ENCODE measurements around the gene SLC39A9.
"Not testable (repeated sequence)": the region's sequence is repeated elsewhere in the genome, so short reads cannot be mapped to it uniquely, and the experiment has no call there.

The SLC39A9 gene

GRCh38 chr14:69495341-69495921 is 96.9 kb downstream of the SLC39A9 start:
- TF ChIP-seq POLR2A (IDR thresholded peaks at IDR 0.05; ENCODE audit: extremely low read depth, insufficient read length) (no peak), MYC (IDR thresholded peaks at IDR 0.05; ENCODE audit: low read depth, low read length) (no peak), MAX (IDR thresholded peaks at IDR 0.05; ENCODE audit: low read depth, low read length) (no peak)
- TF ChIP-seq, protein P1, sequence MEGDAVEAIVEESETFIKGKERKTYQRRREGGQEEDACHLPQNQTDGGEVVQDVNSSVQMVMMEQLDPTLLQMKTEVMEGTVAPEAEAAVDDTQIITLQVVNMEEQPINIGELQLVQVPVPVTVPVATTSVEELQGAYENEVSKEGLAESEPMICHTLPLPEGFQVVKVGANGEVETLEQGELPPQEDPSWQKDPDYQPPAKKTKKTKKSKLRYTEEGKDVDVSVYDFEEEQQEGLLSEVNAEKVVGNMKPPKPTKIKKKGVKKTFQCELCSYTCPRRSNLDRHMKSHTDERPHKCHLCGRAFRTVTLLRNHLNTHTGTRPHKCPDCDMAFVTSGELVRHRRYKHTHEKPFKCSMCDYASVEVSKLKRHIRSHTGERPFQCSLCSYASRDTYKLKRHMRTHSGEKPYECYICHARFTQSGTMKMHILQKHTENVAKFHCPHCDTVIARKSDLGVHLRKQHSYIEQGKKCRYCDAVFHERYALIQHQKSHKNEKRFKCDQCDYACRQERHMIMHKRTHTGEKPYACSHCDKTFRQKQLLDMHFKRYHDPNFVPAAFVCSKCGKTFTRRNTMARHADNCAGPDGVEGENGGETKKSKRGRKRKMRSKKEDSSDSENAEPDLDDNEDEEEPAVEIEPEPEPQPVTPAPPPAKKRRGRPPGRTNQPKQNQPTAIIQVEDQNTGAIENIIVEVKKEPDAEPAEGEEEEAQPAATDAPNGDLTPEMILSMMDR (IDR thresholded peaks at IDR 0.05; ENCODE audit: low read depth, low read length) = no peak
- no peak overlapping the region for H3K4me3 ChIP-seq (ENCODE audit: low read depth, low read length)
- no peak for DNase-seq (ENCODE audit: low read depth)

- not testable (repeated sequence) for H3K4me3 ChIP-seq (ENCODE audit: low read depth, low read length); DNase-seq (ENCODE audit: low read depth)
Observed at GRCh38 chr14:69497866-69498265, 99.4 kb downstream of the SLC39A9 start.

DNA sequence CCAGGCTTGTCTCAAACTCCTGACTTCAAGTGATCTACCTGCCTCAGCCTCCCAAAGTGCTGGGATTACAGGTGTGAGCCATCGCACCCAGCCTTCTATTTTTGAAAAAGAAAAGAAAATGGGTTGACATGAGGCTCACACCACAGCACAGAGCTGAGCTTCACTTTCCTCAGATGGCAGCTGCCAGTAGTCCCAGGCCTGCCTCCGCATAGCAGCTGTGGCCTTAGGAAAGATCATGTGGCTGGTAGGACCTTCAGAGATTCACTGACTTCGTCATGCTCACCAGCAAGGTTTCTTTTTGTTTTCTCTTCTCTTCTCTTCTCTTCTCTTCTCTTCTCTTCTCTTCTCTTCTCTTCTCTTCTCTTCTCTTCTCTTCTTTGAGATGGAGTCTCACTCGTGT is 99.8 kb downstream of the SLC39A9 start:
- not testable (repeated sequence) for DNase-seq (ENCODE audit: low read depth); H3K4me3 ChIP-seq (ENCODE audit: low read depth, low read length)

DNA sequence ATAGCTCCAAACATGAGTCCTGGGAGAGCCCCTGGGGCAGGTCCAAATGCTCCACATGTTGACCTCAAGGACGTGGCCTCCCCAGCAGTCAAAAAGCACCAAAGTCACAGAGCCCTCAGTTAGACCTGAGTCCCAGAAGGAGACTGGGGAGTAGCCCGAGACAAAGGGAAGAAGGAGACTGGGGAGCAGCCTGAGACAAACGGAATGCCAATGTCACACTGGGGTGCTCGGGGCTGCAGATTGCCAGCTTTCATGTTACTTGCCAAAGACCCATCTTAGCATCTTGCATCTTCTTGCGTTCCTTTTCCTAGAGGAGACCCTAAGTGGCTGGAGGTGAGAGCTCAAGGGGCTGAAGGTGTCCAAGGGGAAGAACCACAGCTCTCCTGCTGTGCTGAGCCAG is 100.9 kb downstream of the SLC39A9 start:
- no peak overlapping the region for H3K4me3 ChIP-seq (ENCODE audit: low read depth, low read length)
- TF ChIP-seq, protein P1 (IDR thresholded peaks at IDR 0.05; ENCODE audit: low read depth, low read length) = no peak
- TF ChIP-seq MYC (IDR thresholded peaks at IDR 0.05; ENCODE audit: low read depth, low read length) (no peak), MAX (IDR thresholded peaks at IDR 0.05; ENCODE audit: low read depth, low read length) (no peak), POLR2A (IDR thresholded peaks at IDR 0.05; ENCODE audit: extremely low read depth, insufficient read length) (no peak)
- no peak for DNase-seq (ENCODE audit: low read depth)

GRCh38 chr14:69500096-69500495 is 101.6 kb downstream of the SLC39A9 start:
- TF ChIP-seq MYC (IDR thresholded peaks at IDR 0.05; ENCODE audit: low read depth, low read length) (no peak), POLR2A (IDR thresholded peaks at IDR 0.05; ENCODE audit: extremely low read depth, insufficient read length) (no peak), MAX (IDR thresholded peaks at IDR 0.05; ENCODE audit: low read depth, low read length) (no peak)
- TF ChIP-seq, protein P1 (IDR thresholded peaks at IDR 0.05; ENCODE audit: low read depth, low read length) = no peak
- DNase-seq (ENCODE audit: low read depth) = no peak
- H3K4me3 ChIP-seq (ENCODE audit: low read depth, low read length) = no peak overlapping the region

DNA sequence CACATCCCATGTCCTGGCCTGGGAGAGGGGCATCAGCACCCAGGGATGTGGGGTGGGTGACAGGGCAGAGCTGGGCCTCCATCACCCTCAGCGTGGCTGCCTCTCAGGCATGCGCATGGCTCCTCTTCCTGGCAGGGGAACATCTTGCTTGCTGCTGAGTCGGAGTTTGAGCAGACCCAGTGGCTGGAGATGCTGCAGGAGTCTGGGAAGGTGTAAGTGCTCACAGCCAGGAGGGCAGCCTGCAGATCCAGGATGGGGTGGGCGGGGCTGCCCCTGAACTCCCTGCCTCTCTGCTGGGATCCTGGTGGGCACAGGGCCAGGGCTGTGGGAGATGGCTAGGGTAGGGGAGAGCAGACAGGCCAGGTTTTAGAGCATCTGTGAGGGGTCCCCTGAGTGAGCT is 102.2 kb downstream of the SLC39A9 start:
- no peak overlapping the region for H3K4me3 ChIP-seq (ENCODE audit: low read depth, low read length)
- DNase-seq (ENCODE audit: low read depth) = no peak
- TF ChIP-seq, protein P1 (IDR thresholded peaks at IDR 0.05; ENCODE audit: low read depth, low read length) = no peak
- TF ChIP-seq POLR2A (IDR thresholded peaks at IDR 0.05; ENCODE audit: extremely low read depth, insufficient read length) (no peak), MYC (IDR thresholded peaks at IDR 0.05; ENCODE audit: low read depth, low read length) (no peak), MAX (IDR thresholded peaks at IDR 0.05; ENCODE audit: low read depth, low read length) (no peak)

GRCh38 chr14:69501423-69501838 is 102.9 kb downstream of the SLC39A9 start:
- TF ChIP-seq MAX (IDR thresholded peaks at IDR 0.05; ENCODE audit: low read depth, low read length) (no peak), POLR2A (IDR thresholded peaks at IDR 0.05; ENCODE audit: extremely low read depth, insufficient read length) (no peak), MYC (IDR thresholded peaks at IDR 0.05; ENCODE audit: low read depth, low read length) (no peak)
- TF ChIP-seq, protein P1 (IDR thresholded peaks at IDR 0.05; ENCODE audit: low read depth, low read length) = no peak
- DNase-seq (ENCODE audit: low read depth) = no peak
- no peak overlapping the region for H3K4me3 ChIP-seq (ENCODE audit: low read depth, low read length)

Measured in NB4 (cell line).